Neutrophil (primary cell): ENCODE measurements around the gene FBXL2.

Source experiments
- H3K27ac ChIP-seq: fragments of 200-600 bp; sonication (generic); 2 replicates; pipeline ENCODE4 v1.5.1; 2016; ENCODE audit warnings: mild to moderate bottlenecking, moderate library complexity
- H3K27me3 ChIP-seq: fragments of 200-600 bp; sonication (generic); 2 replicates; pipeline ENCODE4 v1.6.0; 2016; ENCODE audit warnings: mild to moderate bottlenecking
- H3K36me3 ChIP-seq: fragments of 200-600 bp; sonication (generic); 2 replicates; pipeline ENCODE4 v1.5.1; 2017
- H3K4me1 ChIP-seq, 2 experiments: fragments of 200-600 bp in 1 of 2; sonication (generic) in 1 of 2; 1 replicate in 1 of 2; 2 replicates in 1 of 2; pipeline versions ENCODE4 v1.5.1 to v1.6.1; 2013 to 2016; ENCODE audit warnings: low read depth in 1 of 2, low read length in 1 of 2, mild to moderate bottlenecking in 1 of 2, moderate library complexity in 1 of 2; ENCODE audit not compliant: control insufficient read depth in 1 of 2, insufficient read depth in 1 of 2
- H3K4me3 ChIP-seq, 2 experiments: fragments of 200-600 bp in 1 of 2; sonication (generic) in 1 of 2; 1 replicate in 1 of 2; 2 replicates in 1 of 2; pipeline ENCODE4 v1.5.1; 2013 to 2016; ENCODE audit warnings: low read depth in 1 of 2, low read length in 1 of 2, mild to moderate bottlenecking in 1 of 2, moderate library complexity in 1 of 2
- H3K9me3 ChIP-seq: fragments of 200-600 bp; sonication (generic); 2 replicates; pipeline ENCODE4 v1.5.1; 2016
- CTCF ChIP-seq: fragments of 200-600 bp; sonication (generic); IDR thresholded peaks from 2 replicates; pipeline ENCODE4 v1.5.1; 2016; ENCODE audit warnings: antibody characterized with exemption

FBXL2 gene

GRCh38 chr3:33394403-33395054 is 117.3 kb downstream of the FBXL2 start:
- peaks cover 91% of the 10 kb centered on the region for H3K36me3 ChIP-seq
- H3K27ac ChIP-seq: no peak overlapping the region
- TF ChIP-seq CTCF: no peak
- H3K4me1 ChIP-seq: no peaks in the 10 kb centered on the region
- H3K4me3 ChIP-seq: no peak overlapping the region
- H3K9me3 ChIP-seq: no peaks in the 10 kb centered on the region
- no peaks in the 10 kb centered on the region for H3K27me3 ChIP-seq

GRCh38 chr3:33395900-33396299 is 118.7 kb downstream of the FBXL2 start:
- H3K36me3 ChIP-seq: peaks cover 83% of the 10 kb centered on the region
- no peak overlapping the region for H3K27ac ChIP-seq
- no peaks in the 10 kb centered on the region for H3K9me3 ChIP-seq
- H3K27me3 ChIP-seq: no peaks in the 10 kb centered on the region
- no peak overlapping the region for H3K4me3 ChIP-seq
- TF ChIP-seq CTCF: no peak
- peaks cover 2 to 6% of the 10 kb centered on the region in 2 experiments for H3K4me1 ChIP-seq

- no peak overlapping the region for H3K4me3 ChIP-seq
- H3K36me3 ChIP-seq: peaks cover 58% of the 10 kb centered on the region
- H3K27me3 ChIP-seq: no peaks in the 10 kb centered on the region
- H3K9me3 ChIP-seq: no peaks in the 10 kb centered on the region
- H3K4me1 ChIP-seq: peaks cover 20 to 24% of the 10 kb centered on the region in 2 experiments
- TF ChIP-seq CTCF: no peak
- no peak overlapping the region for H3K27ac ChIP-seq
These were observed 121.2 kb downstream of the FBXL2 start for GRCh38 chr3:33398410-33398809.

- H3K9me3 ChIP-seq: no peaks in the 10 kb centered on the region
- no peak for TF ChIP-seq CTCF
- no peak overlapping the region for H3K4me3 ChIP-seq
- peak overlapping the region; percentile 69 for H3K27ac ChIP-seq
- peaks cover 20 to 24% of the 10 kb centered on the region in 2 experiments for H3K4me1 ChIP-seq
- H3K27me3 ChIP-seq: no peaks in the 10 kb centered on the region
- H3K36me3 ChIP-seq: peaks cover 62% of the 10 kb centered on the region
These were observed 124.5 kb downstream of the FBXL2 start for GRCh38 chr3:33401781-33402180.

GRCh38 chr3:33402936-33403335 is 125.7 kb downstream of the FBXL2 start:
- Histone ChIP-seq H3K4me3 (no peak overlapping the region), H3K27me3 (no peaks in the 10 kb centered on the region), H3K9me3 (no peaks in the 10 kb centered on the region), H3K36me3 (peaks cover 59% of the 10 kb centered on the region), H3K27ac (peak overlapping the region; percentile 69), H3K4me1 (peaks cover 20 to 24% of the 10 kb centered on the region in 2 experiments)
- no peak for TF ChIP-seq CTCF
